ENCODE data around the gene PHC2.

The PHC2 gene

GRCh38 chr1:33430692-33431593 is at the start of gene PHC2:
Gene PHC2, minus strand, starts transcription at chr1:33431095. Its CDS starts 55,556 bp downstream, at chr1:33375539.
- DNase-seq (ENCODE audit: low spot score), result peak; percentile 99

GRCh38 chr1:33477451-33477850 is 46.6 kb upstream of the PHC2 start:
- no peak for DNase-seq (ENCODE audit: low spot score)

- no peak for DNase-seq (ENCODE audit: low spot score)
Observed at GRCh38 chr1:33473900-33474299, 43.0 kb upstream of the PHC2 start.

- peak; percentile 99 for DNase-seq (ENCODE audit: low spot score)
Observed at GRCh38 chr1:33472269-33472980, 41.5 kb upstream of the PHC2 start, which contains the start of gene ZSCAN20. Gene ZSCAN20, plus strand, starts transcription at chr1:33472645. Its CDS starts 6,644 bp downstream, at chr1:33479289.

GRCh38 chr1:33471416-33471815 is 40.5 kb upstream of the PHC2 start:
- no peak for DNase-seq (ENCODE audit: low spot score)

- DNase-seq (ENCODE audit: low spot score), result peak; percentile 95
Observed at GRCh38 chr1:33470495-33471012, 39.7 kb upstream of the PHC2 start.

- DNase-seq (ENCODE audit: low spot score), result no peak
Observed at GRCh38 chr1:33469691-33470090, 38.8 kb upstream of the PHC2 start.

GRCh38 chr1:33468967-33469366 is 38.1 kb upstream of the PHC2 start:
- no peak for DNase-seq (ENCODE audit: low spot score)

- DNase-seq (ENCODE audit: low spot score), result no peak
Observed at GRCh38 chr1:33468531-33468930, 37.6 kb upstream of the PHC2 start.

- DNase-seq (ENCODE audit: low spot score), result no peak
Observed at GRCh38 chr1:33468011-33468410, 37.1 kb upstream of the PHC2 start.

- DNase-seq (ENCODE audit: low spot score), result peak; percentile 53
Observed at GRCh38 chr1:33466159-33466558, 35.3 kb upstream of the PHC2 start.

- DNase-seq (ENCODE audit: low spot score), result no peak
Observed at GRCh38 chr1:33465316-33465715, 34.4 kb upstream of the PHC2 start.

- no peak for DNase-seq (ENCODE audit: low spot score)
Observed at GRCh38 chr1:33464552-33464951, 33.7 kb upstream of the PHC2 start.

GRCh38 chr1:33462405-33463164 is 31.7 kb upstream of the PHC2 start:
- DNase-seq (ENCODE audit: low spot score), result no peak

GRCh38 chr1:33460947-33461629 is 30.2 kb upstream of the PHC2 start:
- peak; percentile 75 for DNase-seq (ENCODE audit: low spot score)

- no peak for DNase-seq (ENCODE audit: low spot score)
Observed at GRCh38 chr1:33460144-33460543, 29.2 kb upstream of the PHC2 start.

GRCh38 chr1:33459691-33460090 is 28.8 kb upstream of the PHC2 start:
- no peak for DNase-seq (ENCODE audit: low spot score)

GRCh38 chr1:33456502-33456886 is 25.6 kb upstream of the PHC2 start:
- no peak for DNase-seq (ENCODE audit: low spot score)

- peak; percentile 84 for DNase-seq (ENCODE audit: low spot score)
Observed at GRCh38 chr1:33455539-33456501, 24.9 kb upstream of the PHC2 start.

GRCh38 chr1:33454646-33455282 is 23.9 kb upstream of the PHC2 start:
- DNase-seq (ENCODE audit: low spot score), result no peak
